ENCODE results near the gene CXCL17.
A peak's percentile ranks its signal among the peaks of the same experiment; 100 is the strongest.

CXCL17 gene

DNA sequence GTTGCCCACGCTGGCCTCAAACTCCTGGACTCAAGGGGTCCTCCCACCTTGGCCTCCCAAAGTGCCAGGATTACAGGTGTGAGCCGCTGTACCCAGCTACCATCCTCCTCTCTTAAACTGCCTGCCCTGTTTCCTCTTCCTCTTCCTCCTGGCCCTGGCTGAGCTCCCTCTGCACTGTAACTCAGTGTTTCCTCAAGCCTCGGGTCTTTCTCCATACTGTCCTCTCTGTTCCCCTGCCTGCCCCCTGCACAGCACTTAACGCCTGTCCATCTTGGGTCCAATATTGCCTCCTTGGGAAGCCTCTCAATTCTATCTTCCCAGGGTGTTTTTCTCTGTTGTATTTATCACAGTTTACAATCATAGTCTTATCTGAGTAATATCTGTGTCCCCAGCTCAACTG lies 21.6 kb downstream of the CXCL17 start:
- H3K4me3 ChIP-seq (replicated peaks; ENCODE audit: low read depth, low read length) = no peak overlapping the region
- no peak for DNase-seq (ENCODE audit: extremely low read depth, low read depth)
- TF ChIP-seq, protein P1, sequence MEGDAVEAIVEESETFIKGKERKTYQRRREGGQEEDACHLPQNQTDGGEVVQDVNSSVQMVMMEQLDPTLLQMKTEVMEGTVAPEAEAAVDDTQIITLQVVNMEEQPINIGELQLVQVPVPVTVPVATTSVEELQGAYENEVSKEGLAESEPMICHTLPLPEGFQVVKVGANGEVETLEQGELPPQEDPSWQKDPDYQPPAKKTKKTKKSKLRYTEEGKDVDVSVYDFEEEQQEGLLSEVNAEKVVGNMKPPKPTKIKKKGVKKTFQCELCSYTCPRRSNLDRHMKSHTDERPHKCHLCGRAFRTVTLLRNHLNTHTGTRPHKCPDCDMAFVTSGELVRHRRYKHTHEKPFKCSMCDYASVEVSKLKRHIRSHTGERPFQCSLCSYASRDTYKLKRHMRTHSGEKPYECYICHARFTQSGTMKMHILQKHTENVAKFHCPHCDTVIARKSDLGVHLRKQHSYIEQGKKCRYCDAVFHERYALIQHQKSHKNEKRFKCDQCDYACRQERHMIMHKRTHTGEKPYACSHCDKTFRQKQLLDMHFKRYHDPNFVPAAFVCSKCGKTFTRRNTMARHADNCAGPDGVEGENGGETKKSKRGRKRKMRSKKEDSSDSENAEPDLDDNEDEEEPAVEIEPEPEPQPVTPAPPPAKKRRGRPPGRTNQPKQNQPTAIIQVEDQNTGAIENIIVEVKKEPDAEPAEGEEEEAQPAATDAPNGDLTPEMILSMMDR (IDR thresholded peaks at IDR 0.05; ENCODE audit: low read depth, low read length, missing control alignments) = no peak

DNA sequence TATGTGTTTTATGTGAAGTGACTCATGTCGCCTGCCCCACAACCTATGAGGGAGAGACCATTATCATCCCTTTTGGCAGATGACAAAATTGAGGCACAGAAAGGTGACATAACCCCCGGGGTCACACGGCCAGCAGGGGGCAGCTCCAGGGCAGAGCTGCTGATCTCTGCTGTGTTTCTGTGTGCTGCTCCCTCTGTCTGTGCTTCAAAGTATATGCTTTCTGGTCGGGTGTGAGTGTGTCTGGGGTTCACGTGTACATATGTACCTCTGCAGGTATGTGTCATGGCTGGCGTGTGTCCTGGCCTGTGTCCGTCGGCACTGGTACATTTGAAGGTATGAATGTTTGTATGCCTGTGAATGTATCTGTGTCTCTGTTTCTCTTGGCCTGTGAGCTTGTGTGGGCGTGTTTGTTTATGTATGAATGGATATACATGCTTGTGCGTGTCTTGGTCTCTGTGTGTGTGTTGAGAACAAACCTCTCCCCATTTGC lies 22.6 kb downstream of the CXCL17 start:
- no peak for DNase-seq (ENCODE audit: extremely low read depth, low read depth)
- TF ChIP-seq, protein P1 (IDR thresholded peaks at IDR 0.05; ENCODE audit: low read depth, low read length, missing control alignments) = peak; percentile 81
- H3K4me3 ChIP-seq (replicated peaks; ENCODE audit: low read depth, low read length) = no peak overlapping the region

DNA sequence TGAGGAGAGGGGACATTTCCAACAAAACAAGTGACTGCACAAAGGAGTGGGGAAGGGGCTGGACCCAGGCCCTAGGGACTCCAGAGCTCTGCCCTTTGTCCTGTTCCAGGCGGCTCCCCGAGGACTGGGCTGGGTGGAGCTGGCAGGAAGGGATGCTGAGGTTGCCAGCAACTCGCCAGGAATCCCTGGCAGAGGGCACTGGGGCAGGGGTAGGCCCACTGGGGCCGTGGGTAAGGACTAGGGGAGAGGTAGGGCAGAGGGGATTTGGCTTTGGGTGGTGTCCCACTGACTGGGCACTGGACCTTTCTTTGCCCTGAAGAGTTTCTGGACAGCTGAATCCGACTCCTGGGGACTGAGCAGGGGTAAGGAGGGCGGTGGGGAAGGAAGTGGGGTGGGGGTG lies 23.4 kb downstream of the CXCL17 start:
- DNase-seq (ENCODE audit: extremely low read depth, low read depth) = no peak
- TF ChIP-seq, protein P1 (IDR thresholded peaks at IDR 0.05; ENCODE audit: low read depth, low read length, missing control alignments) = no peak
- H3K4me3 ChIP-seq (replicated peaks; ENCODE audit: low read depth, low read length) = no peak overlapping the region

DNA sequence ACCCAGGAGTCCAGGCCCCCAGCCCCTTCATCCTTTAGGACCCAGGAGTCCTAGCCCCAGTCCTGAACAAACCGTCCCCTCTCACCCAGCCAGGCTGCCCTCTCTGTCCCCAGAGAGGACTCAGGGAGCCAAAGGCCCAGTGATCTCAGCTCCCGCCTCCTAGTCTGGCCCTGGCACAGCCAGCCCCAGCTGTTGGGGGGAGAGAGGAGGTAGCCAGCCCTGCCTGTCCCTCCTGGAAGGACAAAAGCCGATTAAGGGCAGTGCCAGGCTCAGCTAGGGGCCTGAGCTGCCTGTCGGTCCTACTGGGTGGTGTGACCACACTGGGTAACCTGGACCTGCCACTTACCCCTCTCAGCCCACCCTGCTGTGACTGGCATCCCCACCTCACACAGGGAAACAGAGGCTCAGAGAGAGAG lies 30.1 kb downstream of the CXCL17 start:
- no peak for DNase-seq (ENCODE audit: extremely low read depth, low read depth)
- TF ChIP-seq, protein P1 (IDR thresholded peaks at IDR 0.05; ENCODE audit: low read depth, low read length, missing control alignments) = no peak
- H3K4me3 ChIP-seq (replicated peaks; ENCODE audit: low read depth, low read length) = no peak overlapping the region

DNA sequence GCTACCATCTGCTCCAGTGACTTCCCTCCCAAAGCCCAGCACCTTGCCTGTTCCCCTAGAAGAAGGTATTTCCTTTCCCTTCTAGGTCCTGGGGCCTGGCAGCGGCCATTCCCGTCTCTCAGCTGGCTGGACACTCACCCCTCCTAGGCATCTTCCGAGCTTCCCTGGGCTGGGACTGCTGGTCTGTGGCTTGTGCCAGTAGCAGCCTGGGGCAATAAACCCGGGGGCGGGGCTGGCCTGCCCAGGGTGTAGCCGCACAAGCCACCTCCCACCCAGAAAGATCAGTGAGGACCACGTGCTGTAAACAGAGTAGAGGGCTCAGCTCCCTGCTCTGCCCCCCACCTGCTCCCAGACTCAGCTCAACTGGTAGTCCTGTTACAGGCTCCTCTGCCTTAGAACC lies 30.5 kb downstream of the CXCL17 start:
- TF ChIP-seq, protein P1 (IDR thresholded peaks at IDR 0.05; ENCODE audit: low read depth, low read length, missing control alignments) = no peak
- DNase-seq (ENCODE audit: extremely low read depth, low read depth) = no peak
- no peak overlapping the region for H3K4me3 ChIP-seq (replicated peaks; ENCODE audit: low read depth, low read length)

DNA sequence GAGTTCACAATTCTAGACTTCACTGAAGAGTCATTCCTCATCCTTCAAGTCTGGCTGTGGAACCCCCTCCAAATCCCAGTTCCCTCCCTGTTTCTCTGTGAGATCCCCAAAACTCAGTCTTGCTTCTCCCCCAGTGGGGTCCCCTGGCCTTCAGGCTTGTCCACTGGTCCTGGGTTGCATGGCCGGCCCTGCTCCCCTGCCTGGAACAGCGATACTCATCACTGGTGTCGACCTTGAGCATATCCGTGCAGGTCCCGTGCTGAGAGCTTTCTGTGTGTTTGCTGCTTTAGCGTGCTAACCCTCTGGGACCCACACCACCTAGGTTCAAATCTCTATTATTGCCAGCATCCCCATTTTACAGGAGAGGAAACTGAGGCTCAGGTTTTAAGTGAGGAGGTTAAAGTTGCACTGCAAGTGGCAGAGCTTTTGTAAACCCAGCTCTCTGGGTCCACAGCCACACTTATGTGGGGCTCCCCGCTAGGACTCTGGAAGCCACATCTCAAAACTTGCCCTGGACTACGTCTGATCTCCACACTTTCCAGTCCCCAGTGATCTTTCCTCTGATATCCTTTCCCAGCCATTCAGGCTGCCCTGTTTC lies 31.1 kb downstream of the CXCL17 start:
- TF ChIP-seq, protein P1 (IDR thresholded peaks at IDR 0.05; ENCODE audit: low read depth, low read length, missing control alignments) = no peak
- H3K4me3 ChIP-seq (replicated peaks; ENCODE audit: low read depth, low read length) = no peak overlapping the region
- DNase-seq (ENCODE audit: extremely low read depth, low read depth) = no peak

DNA sequence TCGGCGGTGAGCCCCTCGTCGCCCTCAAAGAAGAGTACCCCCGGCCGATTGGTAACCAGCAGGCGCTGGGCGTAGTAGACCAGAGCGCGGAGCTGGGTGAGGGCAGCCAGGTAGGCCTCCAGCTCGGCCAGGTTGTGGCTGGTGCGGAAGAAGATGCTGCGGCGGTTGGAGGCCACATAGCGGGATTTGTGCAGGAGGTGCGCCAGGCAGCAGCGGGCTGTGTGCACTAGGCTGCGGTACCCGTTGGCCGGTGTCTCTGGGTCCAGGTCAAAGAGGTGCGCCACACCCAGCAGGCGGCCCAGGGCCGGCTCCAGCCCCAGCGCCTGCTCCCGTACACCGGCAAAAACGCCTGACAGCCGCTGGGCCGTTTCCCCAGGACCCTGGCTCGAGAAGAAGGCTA lies 32.4 kb downstream of the CXCL17 start:
- no peak for DNase-seq (ENCODE audit: extremely low read depth, low read depth)
- H3K4me3 ChIP-seq (replicated peaks; ENCODE audit: low read depth, low read length) = no peak overlapping the region
- TF ChIP-seq, protein P1 (IDR thresholded peaks at IDR 0.05; ENCODE audit: low read depth, low read length, missing control alignments) = no peak

Data from HFF-Myc (cell line).